ENCODE data around the gene ELF5.

DNA sequence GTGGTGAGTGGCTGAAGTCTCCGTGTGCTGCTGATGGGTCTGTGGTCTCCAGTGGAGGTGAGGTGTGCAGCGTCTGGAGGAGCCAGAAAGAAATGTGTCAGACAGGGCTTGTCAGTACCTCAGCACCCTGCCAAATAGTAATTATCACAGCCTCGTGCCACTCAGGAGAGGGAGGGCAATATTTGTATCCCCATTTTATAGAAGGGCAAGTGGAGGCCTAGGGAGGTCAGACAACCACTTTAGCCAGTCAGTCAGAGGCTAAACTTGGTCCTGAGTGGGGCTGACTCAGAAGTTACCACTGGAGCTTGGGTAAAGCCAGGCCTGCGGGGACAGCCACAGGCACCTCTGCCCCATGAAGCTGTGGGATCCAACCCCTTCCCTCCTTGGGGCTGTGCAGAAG, 11.5 kb upstream of the ELF5 start:
- TF ChIP-seq CTCF (conservative IDR thresholded peaks at IDR 0.05) (no peak), ZFX (IDR thresholded peaks at IDR 0.05) (no peak)

All from C4-2B (cell line).